HG02852 (cell line): ENCODE measurements around the gene SLC29A4.
"Not testable (repeated sequence)": the region's sequence is repeated elsewhere in the genome, so short reads cannot be mapped to it uniquely, and the experiment has no call there.

Source experiments
- ATAC-seq: cut with Tn5 transposase; IDR thresholded peaks from one replicate; pipeline ENCODE4 v1.9.1; 2021; ENCODE audit warnings: mild to moderate bottlenecking, moderate library complexity; ENCODE audit not compliant: unreplicated experiment

Gene SLC29A4

DNA sequence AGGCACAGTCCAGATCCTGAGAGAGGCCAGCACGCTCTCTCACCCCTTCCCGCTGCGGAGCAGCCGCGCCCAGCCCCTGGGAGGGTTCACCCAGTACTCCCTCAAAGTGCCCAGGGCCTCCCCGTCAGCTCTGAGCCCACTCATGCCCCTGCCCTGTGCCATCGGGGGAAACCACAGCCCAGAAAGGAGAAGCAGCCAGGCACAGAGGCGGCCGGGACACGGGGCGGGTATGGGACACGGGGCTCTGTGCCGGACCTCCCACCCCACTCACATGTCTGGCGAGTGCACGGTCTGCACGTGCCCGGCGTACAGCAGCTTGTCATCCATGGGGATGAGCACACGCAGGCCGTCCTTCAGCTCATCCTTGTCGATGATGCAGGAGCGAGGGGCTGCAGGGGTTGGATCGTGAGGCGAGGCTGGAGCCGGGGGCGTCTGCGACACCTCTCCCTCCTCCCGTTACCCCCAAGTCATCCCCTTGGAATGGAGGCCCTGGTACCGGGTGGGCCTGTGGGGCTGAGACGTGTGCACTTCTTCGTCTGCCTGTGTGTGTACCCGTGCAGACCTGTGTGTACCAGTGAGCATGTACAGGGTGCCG is 38.2 kb downstream of the SLC29A4 start:
- no peak for ATAC-seq

DNA sequence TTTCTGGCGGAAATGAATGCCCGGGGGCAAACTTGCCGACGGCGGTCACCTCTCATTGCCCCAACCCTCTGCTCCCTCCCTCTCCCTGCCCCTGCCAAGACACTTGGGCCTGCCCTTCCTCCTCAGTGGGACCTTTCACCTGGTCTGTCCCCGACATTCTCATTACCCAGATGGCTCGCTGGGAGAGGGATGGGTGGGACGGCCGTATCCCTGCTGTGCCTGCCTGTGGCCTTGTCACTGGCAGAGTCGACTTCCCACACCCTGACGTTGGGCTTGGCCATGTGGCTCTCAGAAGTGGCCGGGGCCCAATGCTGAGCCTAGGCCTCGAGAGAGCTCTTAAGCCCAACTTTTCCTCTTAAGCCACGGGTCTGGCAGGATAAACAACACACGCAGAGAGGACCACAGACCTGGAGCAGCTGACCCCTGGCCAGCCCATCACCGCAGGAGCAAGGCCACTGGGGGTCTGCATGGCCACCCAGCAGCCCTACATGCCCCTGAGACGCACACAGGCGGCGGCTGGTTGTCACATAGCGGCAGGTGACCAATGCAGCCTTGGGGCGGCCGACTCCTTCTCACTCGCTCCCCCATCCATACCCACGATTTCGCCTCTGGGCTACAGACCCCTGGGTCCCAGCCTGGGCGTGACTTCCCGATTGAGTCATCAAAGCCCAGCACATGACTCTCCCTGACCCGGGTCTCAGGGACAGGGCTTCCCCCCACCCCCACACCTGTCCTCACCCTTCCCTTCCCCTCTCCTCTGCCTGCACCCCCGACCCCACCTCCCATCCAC is 40.1 kb downstream of the SLC29A4 start:
- no peak for ATAC-seq

DNA sequence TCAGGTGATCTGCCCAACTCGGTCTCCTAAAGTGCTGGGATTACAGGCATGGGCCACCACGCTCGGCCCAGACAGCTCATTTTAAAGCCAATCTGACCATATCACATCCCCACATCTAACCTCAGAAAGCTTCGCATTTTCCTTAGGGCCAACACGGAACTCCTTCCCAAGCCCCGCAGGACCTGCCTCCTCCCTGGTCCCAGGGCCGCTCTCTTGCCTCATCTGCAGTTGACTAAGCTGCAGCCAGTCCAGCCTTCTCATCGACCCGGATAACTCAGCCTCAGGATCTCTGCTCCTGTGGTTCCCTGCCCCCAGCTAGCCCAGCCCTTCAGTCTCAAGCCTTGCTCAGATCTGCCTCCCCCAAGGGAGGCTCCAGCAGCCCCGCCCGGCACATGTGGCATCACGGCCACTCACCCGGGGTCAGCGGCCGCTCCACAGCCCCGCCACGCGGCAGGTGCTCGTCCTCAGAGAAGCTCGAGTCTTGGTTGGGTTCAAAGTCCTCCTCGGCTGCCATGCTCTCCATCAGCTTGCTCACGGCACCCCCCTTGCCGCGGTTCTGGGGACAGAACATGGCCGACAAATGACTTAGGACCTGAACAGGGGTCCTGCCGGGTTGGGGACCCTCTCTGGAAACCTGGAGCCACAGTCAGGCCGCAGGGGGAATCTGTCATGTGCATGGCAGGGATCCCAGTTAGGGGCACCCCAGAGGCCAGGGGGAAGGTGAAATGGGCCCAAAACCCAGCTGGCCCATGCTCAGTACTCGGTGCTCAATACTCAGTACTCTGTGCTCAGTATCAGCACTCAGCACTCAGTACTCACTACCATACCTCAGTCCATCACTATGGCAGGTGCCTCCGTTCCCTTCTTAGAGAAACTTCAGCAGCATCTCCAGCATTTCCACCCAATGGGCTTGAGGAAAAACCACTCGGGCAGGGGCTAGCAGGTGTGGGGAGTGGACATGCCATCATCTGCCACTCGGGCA is 41.3 kb downstream of the SLC29A4 start:
- not testable (repeated sequence) for ATAC-seq

DNA sequence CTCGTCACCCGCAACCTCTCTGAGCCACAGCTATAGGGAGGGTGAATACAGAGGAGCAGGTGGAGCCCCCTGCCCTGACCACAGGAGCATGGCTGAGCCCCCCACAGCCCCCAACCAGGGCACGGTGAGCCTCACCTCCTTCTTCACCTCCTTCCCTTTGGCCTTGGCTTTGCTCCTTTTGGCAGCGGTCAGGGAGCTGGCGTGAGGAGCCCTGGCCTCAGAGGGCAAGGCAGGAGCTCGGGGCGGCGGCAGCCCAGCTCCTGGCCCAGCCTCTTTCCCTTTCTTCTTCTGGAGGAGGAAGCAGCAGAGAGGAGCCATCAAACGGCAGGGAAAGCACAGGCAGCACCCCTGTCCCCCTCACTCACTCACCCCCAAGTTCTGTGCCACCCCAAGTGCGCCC is 42.2 kb downstream of the SLC29A4 start:
- ATAC-seq, result no peak

DNA sequence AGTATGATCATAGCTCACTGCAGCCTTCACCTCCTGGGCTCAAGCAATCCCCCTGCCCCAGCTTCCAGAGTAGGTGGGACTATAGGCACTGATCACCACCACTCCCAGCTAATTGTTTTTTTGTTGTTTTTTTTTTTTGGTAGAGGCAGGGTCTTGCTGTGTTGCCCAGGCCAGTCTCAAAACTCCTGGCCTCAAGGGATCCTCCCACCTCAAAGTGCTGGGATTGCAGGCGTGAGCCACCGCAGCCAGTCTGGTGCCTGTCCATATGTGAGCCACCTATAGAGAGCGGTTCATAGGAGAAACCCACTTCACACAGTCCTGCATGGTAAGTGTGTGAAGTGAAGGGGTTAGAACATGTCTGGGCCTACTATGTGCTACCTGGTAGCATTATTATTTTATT is 47.5 kb downstream of the SLC29A4 start:
- no peak for ATAC-seq

DNA sequence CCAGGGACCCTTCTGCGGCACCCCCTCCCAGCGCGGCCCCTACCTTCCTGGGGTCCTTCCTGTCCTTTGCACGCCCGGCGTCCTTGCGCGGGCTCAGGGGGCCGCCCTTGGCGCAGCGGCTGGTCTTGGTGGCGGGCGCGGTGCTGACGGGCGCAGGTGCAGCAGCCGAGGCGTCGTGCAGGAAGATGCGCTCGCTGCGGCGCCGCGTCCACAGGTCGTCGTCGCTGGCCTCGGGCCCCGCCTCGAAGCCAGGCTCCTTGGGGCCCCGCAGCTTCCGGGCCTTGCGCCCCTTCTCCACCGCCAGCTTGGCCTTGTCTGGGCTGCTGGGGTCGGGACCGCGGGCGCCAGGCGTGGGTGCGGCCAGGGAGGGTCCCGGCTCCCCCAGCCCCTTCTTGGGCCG is 49.8 kb downstream of the SLC29A4 start:
- no peak for ATAC-seq

DNA sequence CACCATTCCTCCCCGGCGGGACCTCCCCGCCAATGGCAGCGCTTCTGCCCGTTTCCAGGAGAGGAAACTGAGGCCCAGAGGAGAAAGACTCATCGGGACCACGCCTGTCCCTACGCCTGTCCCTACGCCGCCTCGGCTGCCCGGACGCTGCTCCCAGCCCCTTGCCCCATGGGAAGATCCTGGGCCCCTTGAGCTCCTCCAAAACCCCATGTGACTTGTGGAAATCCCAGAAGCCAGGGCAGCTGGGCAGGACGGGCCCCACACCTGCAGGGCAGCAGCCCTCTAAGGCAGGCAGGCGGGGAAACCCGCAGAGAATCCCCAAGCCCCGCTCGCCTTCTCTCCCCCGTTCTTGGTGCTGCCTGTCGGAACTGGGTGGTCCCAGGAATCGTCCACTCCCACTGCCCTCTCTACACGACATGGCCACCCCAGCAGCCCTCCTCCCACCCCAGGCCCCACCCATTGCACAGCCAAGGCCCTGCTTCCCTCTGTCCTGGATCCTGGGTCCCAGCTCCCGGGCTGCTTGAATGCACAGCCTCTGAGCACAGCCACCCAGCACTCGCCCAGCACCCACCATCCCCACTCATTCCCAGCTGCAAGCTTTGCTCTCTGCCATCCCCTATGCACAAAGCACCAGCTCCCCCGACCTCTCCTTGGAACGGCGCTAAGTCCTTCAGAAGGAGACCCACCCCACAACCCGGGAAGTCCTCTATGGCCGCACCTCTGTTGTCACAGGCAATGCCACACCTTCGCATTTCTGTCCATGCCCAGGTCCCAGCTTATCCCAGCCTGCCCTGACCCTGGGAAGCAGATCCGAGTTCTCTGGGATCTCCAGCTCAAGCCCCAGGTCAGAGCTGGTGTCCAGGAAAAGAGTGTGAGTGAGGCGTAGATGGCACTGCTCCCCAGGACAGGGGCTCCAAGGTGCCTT is 50.6 kb downstream of the SLC29A4 start:
- no peak for ATAC-seq

DNA sequence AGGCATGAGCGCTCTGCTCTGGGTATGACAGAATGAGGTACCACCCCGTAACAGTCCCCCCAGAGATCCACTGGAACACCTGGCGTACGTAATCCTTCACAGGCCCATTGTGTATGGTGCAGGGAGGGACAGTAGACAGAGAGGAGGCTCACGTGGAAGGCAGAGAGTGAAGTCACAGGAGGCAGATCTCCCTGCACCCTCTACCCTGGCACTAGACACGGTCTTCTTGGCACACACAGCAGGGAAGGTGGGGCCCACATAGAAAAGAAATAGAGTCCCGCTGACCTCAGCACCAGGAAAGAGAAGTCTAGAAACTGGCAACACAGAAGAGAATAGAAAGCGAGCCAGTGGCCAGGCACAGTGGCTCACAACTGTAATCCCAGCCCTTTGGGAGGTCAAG is 51.9 kb downstream of the SLC29A4 start:
- ATAC-seq, result no peak

DNA sequence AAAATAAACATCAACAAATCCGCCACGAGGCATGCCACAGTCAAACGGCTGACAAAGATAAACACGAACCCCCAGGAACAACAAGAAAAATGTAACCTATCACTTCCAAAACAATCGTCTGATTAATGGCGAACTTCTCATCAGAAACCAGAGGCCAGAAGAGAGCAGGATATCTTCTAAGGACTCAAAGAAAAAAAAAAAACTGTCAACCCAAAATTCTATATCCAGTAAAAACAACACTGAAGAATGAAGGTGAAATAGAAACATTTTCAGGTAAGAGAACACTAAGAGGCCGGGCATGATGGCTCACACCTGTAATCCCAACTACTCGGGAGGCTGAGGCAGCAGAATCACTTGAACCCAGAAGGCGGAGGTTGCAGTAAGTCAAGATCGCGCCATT is 54.3 kb downstream of the SLC29A4 start:
- ATAC-seq, result no peak

DNA sequence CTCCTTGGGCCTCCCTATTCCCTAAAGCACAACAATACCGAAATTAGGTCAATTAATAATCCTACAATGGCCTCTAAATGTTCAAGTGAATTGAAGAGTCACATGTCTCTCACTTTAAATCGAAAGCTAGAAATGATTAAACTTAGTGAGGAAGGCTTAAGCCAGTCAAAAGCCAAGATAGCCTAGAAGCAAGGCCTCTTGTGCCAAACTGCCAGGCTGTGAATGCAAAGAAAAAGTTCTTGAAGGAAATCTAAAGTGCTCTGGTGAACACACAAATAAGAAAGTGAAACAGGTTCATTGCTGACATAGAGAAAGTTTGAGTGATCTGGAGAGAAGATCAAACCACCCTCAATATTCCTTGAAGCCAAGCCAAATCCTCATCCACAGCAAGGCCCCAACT is 57.2 kb downstream of the SLC29A4 start:
- ATAC-seq, result no peak

DNA sequence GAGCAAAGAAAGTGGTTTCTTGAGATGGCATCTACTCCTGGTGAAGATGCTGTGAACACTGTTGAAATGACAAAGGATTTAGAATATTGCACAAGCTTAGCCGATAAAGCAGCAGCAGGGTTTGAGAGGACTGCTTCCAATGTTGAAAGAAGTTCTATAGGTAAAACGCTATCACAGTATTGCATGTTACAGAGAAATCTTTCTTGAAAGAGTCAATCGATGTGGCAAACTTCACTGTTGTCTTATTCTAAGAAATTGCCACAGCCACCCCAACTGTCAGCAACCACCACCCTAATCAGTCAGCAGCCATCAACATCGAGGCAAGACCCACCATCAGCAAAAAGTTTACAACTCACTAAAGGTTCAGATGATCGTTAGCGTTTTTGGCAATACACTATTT is 59.9 kb downstream of the SLC29A4 start:
- no peak for ATAC-seq

DNA sequence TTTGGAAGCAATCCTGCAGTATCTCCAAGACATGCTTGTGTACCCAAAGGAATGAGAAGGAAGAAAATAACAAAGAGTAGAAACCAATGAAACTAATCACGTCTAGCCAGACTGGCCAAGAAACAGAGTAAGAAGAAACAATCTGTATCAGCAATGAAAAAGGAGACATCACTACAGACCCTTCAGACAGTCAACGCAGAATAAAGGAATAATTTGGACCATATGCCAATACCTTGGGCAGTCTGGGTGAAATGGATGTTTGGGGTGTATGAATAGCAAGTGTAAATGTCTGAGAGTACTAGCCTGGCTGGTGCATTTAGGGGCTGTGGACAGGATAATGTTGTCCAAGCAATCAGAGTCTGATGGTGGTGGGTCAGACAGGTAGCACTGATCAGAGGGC is 61.1 kb downstream of the SLC29A4 start:
- no peak for ATAC-seq

DNA sequence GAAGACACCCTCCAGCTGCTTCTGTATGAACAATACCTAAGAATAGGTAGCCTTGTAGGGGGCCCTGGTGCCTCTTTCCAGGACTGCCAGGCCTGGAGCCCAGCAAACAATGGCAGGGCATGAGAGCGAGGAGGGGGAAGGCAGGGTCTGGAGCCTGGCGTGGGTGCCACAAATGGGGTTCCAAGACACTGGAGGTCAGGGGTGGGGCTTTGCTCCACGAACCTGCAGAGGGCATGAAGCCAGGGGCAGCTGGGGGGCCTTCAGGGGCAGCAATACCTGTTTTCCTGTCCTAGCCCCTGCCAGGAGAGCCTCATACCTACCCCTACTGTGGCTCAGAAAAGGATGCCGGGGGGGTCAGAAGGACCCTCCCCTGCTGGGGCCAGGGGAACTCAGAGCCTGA is 61.6 kb downstream of the SLC29A4 start:
- ATAC-seq, result no peak

DNA sequence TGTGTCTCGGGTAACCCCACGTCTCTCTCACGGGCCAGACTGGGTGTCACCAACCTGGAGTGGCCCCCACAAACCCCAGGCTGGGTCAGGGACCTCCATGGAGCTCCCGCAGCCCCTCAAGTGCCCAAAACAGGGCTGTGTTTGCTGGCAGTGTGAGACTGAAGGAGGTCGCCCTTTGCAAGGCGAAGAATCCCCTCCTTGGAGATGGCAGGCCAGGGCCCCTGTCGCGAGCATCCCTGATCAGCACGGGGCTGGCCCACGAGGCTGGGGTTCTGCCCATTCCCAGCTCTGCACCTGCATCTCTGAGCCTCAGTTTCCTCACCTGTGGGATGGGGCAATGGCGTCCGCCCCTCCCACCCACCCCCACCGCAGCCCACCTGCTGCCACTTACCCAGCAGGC is 62.4 kb downstream of the SLC29A4 start:
- no peak for ATAC-seq

DNA sequence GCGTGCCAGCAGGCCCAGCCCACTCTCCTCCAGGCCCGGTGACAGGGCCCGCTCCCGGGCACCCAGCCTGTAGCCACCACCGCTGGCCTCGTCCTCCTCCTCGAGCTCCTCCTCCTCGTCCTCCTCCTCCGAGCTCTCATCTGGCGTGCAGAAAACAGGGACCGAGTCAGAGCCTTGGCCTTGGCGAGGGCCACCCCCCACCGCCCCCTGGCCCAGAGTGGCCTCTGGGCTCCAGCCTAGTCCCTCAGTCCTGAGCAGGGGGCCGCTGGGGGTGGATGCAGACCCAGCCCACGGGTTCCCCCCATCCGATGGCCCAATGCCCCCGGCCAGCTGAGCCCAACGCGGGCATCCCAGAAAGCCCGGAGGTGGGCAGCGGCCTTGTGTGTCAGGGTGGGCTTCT is 62.9 kb downstream of the SLC29A4 start:
- no peak for ATAC-seq

DNA sequence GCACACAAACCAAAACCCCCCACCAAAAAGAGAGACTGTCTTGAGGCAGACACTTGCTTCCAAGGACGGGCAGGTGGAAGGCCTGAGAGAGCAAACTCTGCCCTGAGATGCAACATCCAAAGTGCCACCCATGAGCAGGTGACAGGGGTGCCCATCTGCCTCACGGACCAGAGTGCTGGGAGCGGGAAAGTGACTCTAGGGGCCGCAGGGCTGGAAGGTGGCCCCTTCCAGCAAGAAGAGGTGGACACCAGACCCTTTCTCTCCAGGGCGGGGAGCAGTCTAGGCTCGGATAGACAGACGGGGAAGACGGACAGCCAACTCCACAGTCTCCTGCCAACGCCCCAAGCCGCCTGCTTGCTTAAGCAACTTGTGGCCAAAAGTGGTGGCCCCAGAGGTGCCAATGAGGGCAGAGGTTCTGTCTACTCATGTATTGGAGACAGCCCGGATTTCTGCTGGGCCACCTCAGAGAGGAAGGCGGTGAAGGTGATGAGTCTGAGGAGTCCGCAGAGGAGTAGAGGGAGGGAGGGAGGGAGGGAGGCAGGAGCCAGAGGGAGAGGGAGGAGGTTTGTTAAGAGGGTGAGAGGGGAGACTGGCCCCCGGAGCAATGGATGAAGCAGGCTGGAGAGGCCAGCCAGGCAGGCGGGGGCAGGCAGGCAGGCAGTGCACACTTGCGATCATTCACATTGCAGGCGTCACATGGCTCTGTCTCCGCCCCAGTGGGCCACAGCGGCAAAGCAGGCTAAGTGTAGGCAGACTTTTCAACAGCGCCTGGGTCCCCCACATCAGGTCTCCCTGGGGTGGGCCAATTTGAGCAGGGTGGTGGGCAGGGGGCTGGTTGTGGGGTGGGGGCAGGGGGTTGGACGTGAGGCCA is 65.6 kb downstream of the SLC29A4 start:
- no peak for ATAC-seq

DNA sequence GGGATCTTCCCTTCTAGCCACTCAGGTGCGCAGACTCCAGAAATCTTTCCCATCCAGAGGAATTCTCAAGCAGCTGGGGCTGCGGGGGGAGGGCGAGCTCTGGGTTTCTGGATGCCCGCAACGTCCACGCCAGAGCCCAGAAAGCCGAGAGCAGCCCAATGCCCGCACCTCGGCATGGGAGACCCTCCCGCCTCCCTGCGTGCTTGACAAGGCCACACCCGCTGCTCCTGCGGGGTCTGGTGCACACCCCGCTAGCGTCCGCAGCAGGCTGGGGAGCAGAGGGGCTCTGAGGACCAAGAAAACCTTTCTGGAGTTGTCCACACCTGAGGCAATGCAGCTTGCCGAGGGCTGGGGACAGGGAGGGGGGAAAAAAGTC is 66.2 kb downstream of the SLC29A4 start:
- ATAC-seq, result no peak

DNA sequence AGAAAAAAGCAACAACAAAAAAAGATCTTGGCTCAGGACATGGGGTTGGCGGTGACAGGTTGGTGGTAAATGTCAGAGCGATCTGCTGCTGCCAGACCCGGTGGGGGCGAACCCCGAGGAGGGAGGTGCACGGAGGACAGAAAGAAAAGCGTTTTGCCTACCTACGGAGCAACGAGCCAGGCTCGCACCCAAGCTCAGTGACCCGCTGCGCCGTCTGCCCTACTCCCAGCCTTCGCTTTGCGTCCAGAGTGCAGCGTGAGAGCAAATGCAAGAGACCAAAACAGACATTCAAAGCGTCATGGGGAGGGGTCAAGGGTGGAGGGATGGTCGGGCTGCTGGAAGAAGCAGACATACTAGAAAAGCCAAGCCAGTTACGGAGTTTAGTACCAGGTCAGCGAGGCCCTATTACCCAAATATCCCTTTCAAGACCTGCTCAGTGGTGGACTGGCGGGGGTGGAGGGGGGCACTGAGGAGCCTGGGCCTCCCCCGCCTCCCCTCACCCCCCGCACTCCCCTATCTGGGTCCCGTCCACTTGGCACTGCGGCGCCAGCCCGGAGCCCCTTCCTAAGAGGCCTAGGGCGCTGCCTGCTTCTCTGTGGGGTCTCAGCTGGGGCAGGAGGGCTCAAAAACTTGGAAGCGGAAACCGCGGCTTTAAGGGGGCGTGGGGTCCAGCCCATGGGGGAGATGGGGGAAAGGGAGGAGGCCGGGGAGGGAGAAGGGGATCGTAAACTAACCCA is 66.9 kb downstream of the SLC29A4 start:
- no peak for ATAC-seq

DNA sequence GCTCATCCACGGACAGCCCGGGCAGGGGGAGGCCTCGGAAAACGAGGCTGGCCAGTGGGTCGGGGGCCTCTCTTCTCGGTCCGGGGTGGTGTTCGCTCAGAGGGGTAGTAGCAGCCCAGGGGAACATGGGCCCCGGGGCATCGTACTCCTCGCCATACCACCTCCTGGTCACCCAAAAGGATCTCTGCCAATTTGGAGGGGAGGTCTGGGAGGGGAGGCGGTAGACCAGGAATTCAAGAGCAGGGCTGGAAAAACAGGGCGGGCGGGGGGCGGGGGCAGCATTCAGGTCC is 67.4 kb downstream of the SLC29A4 start:
- no peak for ATAC-seq
